PC-3 (cell line): Measurements from ENCODE around the gene ISM1. TPM values are rescaled to one million over a fixed set of nuclear protein-coding genes. Genes with fewer than 3 reads are reported as not detected.

Experiments used
- ATAC-seq: fragments of 200-7000 bp; cut with Tn5 transposase; 2 replicates; pipeline ENCODE4 v1.9.1; 2020; ENCODE audit warnings: mild to moderate bottlenecking, moderate library complexity
- BruUV-seq: library from RNA; stranded (reverse); fragments of 400-500 nt; replicated peaks from 2 replicates; lab custom pipeline; 2021; lab: Mats Ljungman, UMichigan
- CTCF ChIA-PET: fragments of 300-600 bp; sonication (Branson Sonifier 250); formaldehyde crosslinking; loops from one replicate; lab custom pipeline; 2022; ENCODE audit warnings: antibody characterized with exemption; lab: Charles Lee
- POLR2A ChIA-PET: fragments of 300-600 bp; sonication (Branson Sonifier 250); formaldehyde crosslinking; loops from one replicate; lab custom pipeline; 2022; ENCODE audit warnings: antibody characterized with exemption; ENCODE audit not compliant: unreplicated experiment; lab: Charles Lee
- DNase-seq: peaks from one replicate; pipeline ENCODE4 v3.0.0-alpha.2; 2015
- H2AFZ ChIP-seq: fragments of 300-600 bp; sonication (generic); 2 replicates; pipeline ENCODE4 v1.6.0; 2016; ENCODE audit warnings: antibody characterized with exemption, low read length
- H3F3A ChIP-seq: fragments of 300-600 bp; sonication (generic); one replicate; pipeline ENCODE4 v1.6.0; 2017; ENCODE audit warnings: antibody characterized with exemption, low read length, control low read depth, mild to moderate bottlenecking; ENCODE audit not compliant: unreplicated experiment
- H3K27ac ChIP-seq: fragments of 300-600 bp; sonication (generic); 2 replicates; pipeline ENCODE4 v1.5.1; 2016; ENCODE audit warnings: mild to moderate bottlenecking, low read length
- H3K27me3 ChIP-seq: fragments of 300-600 bp; sonication (generic); 2 replicates; pipeline ENCODE4 v1.6.1; 2016; ENCODE audit warnings: low read length, mixed read lengths
- H3K36me3 ChIP-seq: fragments of 300-600 bp; sonication (generic); 2 replicates; pipeline ENCODE4 v1.6.1; 2016; ENCODE audit warnings: low read depth, mixed run types, low read length, mixed read lengths
- H3K4me1 ChIP-seq: fragments of 300-600 bp; sonication (generic); 2 replicates; pipeline ENCODE4 v1.5.1; 2016; ENCODE audit warnings: low read length; ENCODE audit not compliant: insufficient read depth
- H3K4me2 ChIP-seq: fragments of 300-600 bp; sonication (generic); 2 replicates; pipeline ENCODE4 v1.6.0; 2016; ENCODE audit warnings: low read length
- H3K4me3 ChIP-seq: fragments of 300-600 bp; sonication (generic); 2 replicates; pipeline ENCODE4 v1.5.1; 2016; ENCODE audit warnings: mild to moderate bottlenecking, low read length, mixed read lengths
- H3K79me2 ChIP-seq: fragments of 300-600 bp; sonication (generic); 2 replicates; pipeline ENCODE4 v1.6.1; 2017; ENCODE audit warnings: low read length, mixed read lengths
- H3K9ac ChIP-seq: fragments of 300-600 bp; sonication (generic); 2 replicates; pipeline ENCODE4 v1.6.0; 2016; ENCODE audit warnings: mild to moderate bottlenecking, low read length
- H3K9me2 ChIP-seq: fragments of 300-600 bp; sonication (generic); replicated peaks from 2 replicates; pipeline ENCODE4 v1.6.1; 2016; ENCODE audit warnings: mixed run types, low read length, mixed read lengths
- H3K9me3 ChIP-seq: fragments of 300-600 bp; sonication (generic); 2 replicates; pipeline ENCODE4 v1.6.1; 2016; ENCODE audit warnings: low read length, mixed read lengths
- H4K20me1 ChIP-seq: fragments of 300-600 bp; sonication (generic); 2 replicates; pipeline ENCODE4 v1.6.1; 2016; ENCODE audit warnings: low read length, mixed read lengths
- CTCF ChIP-seq: fragments of 300-600 bp; sonication (generic); conservative IDR thresholded peaks from 2 replicates; pipeline ENCODE4 v1.5.1; 2017; ENCODE audit warnings: antibody characterized with exemption, low read depth, mild to moderate bottlenecking, low read length
- EZH2 ChIP-seq: fragments of 300-600 bp; sonication (generic); IDR thresholded peaks from one replicate; pipeline ENCODE4 v1.6.1; 2017; ENCODE audit warnings: antibody characterized with exemption, mild to moderate bottlenecking, low read length; ENCODE audit not compliant: unreplicated experiment
- EZH2phosphoT487 ChIP-seq: fragments of 300-600 bp; sonication (generic); IDR thresholded peaks from 2 replicates; pipeline ENCODE4 v1.6.1; 2018; ENCODE audit warnings: mild to moderate bottlenecking, antibody characterized with exemption, low read length, borderline replicate concordance
- intact Hi-C: fragments of 100-400 bp; cut with micrococcal nuclease; formaldehyde crosslinking; loops from 2 replicates; pipeline ENCODE4 v1.9.0; 2023
- total RNA-seq: library from RNA; depleted of rRNA; stranded (reverse); fragments of >200 nt; gene quantifications from 2 replicates; pipeline ENCODE4 v1.2.3, GENCODE V29; 2014

ISM1 gene
- total RNA-seq, 1 experiment from 2014 or later: not detected

GRCh38 chr20:13212750-13213149, 8.3 kb upstream of the ISM1 start:
- ATAC-seq (no peak), DNase-seq (no peak)
- H3K4me2 ChIP-seq: no peak overlapping the region
- no peaks in the 10 kb centered on the region for H3F3A ChIP-seq
- ChIA-PET POLR2A (no interaction called here), CTCF (no interaction called here)
- no peaks in the 10 kb centered on the region for H3K4me1 ChIP-seq
- H4K20me1 ChIP-seq: no peaks in the 10 kb centered on the region
- no peak overlapping the region for H3K4me3 ChIP-seq
- intact Hi-C loops: no loop called here
- H3K27ac ChIP-seq: no peak overlapping the region
- H3K9me3 ChIP-seq: no peaks in the 10 kb centered on the region
- H3K79me2 ChIP-seq: no peaks in the 10 kb centered on the region
- no peaks in the 10 kb centered on the region for H3K9me2 ChIP-seq
- peaks cover 94% of the 10 kb centered on the region for H3K27me3 ChIP-seq
- no peak overlapping the region for H2AFZ ChIP-seq
- no peaks in the 10 kb centered on the region for H3K36me3 ChIP-seq
- no peak for TF ChIP-seq EZH2phosphoT487
- no peak overlapping the region for H3K9ac ChIP-seq
- no TSS peak for BruUV-seq

- H3K9me2 ChIP-seq: no peaks in the 10 kb centered on the region
- no peaks in the 10 kb centered on the region for H3K79me2 ChIP-seq
- no peaks in the 10 kb centered on the region for H3K9me3 ChIP-seq
- H4K20me1 ChIP-seq: no peaks in the 10 kb centered on the region
- H3K4me2 ChIP-seq: no peak overlapping the region
- no peaks in the 10 kb centered on the region for H3F3A ChIP-seq
- peaks cover 95% of the 10 kb centered on the region for H3K27me3 ChIP-seq
- no TSS peak for BruUV-seq
- H3K4me1 ChIP-seq: no peaks in the 10 kb centered on the region
- H3K27ac ChIP-seq: no peak overlapping the region
- no peak for DNase-seq
- intact Hi-C loops: no loop called here
- H2AFZ ChIP-seq: no peak overlapping the region
- POLR2A ChIA-PET: no interaction called here
- H3K36me3 ChIP-seq: no peaks in the 10 kb centered on the region
- no peak for ATAC-seq
- CTCF ChIA-PET: no interaction called here
- H3K9ac ChIP-seq: no peak overlapping the region
- TF ChIP-seq CTCF (no peak), EZH2phosphoT487 (no peak), EZH2 (no peak)
- H3K4me3 ChIP-seq: no peak overlapping the region
Observed at GRCh38 chr20:13213335-13213734, 7.7 kb upstream of the ISM1 start.

- TF ChIP-seq EZH2 (no peak), CTCF (no peak), EZH2phosphoT487 (no peak)
- no peak for DNase-seq
- intact Hi-C loops: no loop called here
- no peaks in the 10 kb centered on the region for H3K9me2 ChIP-seq
- BruUV-seq: no TSS peak
- H3K4me3 ChIP-seq: no peak overlapping the region
- H3K27ac ChIP-seq: no peak overlapping the region
- no peaks in the 10 kb centered on the region for H3F3A ChIP-seq
- H3K4me1 ChIP-seq: peaks cover 6% of the 10 kb centered on the region; the same call in 1 of the 2 replicates
- H3K27me3 ChIP-seq: peaks cover 94% of the 10 kb centered on the region
- CTCF ChIA-PET: no interaction called here
- no peak overlapping the region for H2AFZ ChIP-seq
- no peaks in the 10 kb centered on the region for H3K9me3 ChIP-seq
- ATAC-seq: no peak
- no peak overlapping the region for H3K4me2 ChIP-seq
- no peak overlapping the region for H3K9ac ChIP-seq
- no peaks in the 10 kb centered on the region for H3K36me3 ChIP-seq
- POLR2A ChIA-PET: no interaction called here
- H3K79me2 ChIP-seq: no peaks in the 10 kb centered on the region
- H4K20me1 ChIP-seq: no peaks in the 10 kb centered on the region
Observed at GRCh38 chr20:13216533-13216932, 4.5 kb upstream of the ISM1 start.
